ENCODE measurements around the gene RANBP17.

The RANBP17 gene

DNA sequence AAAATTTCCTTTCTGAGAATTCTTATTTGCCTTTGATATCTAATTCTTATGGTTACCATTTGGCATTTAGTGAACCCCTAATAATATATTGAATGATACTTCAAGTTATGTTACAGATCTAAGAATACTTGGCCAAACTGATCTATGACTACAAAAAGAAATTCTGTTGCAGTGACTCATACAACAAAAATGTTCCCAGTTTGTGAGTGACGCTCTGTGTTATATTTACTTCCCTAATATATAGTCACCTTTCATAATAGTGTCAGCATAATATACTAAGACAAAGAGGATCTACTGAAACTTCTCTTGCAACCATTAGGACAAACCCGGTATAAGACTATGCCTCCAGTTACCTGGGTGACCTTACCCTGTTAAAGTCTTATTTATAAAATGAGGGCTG, 230.4 kb downstream of the RANBP17 start:
- DNase-seq (ENCODE audit: low read depth in 2 of 2): peak; percentile 2 to 3

DNA sequence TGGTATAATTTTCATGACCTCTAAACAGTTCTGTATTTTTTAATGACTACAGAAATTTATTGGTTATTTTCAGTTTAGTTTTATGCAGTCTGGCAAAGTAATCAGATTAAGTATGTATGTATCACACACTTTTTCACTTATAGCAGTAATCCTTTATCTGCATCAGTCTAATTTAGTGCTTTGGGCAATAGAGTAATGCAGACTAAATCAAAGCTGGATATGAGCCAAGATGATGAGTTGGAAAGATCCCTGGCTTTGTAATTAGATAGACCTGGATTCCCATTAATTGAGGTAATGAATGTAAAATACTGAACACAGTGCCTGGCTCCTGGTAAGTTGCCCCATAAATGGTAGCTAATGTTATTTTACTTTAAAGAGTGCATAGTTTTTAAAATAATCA, 231.8 kb downstream of the RANBP17 start:
- no peak for DNase-seq (ENCODE audit: low read depth in 2 of 2)

DNA sequence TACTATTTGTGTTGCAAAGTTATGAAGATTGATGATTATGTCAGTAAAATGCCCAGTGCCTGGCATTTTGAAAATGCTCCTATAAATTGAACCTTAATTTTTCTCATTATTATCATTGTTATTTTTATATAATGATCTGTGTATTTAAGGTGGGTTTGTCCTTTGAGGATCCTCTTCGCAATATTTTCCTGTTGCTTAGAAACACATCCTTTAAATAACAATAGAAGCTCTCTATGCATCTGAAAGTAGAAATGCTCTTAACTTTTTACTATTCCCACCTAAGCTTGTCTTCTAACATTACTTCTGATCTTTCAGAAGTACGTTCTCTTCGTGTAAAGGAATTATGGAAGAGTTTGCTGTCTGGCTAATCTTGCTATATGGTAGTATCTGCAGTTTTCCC, 232.5 kb downstream of the RANBP17 start:
- no peak for DNase-seq (ENCODE audit: low read depth in 2 of 2)

DNA sequence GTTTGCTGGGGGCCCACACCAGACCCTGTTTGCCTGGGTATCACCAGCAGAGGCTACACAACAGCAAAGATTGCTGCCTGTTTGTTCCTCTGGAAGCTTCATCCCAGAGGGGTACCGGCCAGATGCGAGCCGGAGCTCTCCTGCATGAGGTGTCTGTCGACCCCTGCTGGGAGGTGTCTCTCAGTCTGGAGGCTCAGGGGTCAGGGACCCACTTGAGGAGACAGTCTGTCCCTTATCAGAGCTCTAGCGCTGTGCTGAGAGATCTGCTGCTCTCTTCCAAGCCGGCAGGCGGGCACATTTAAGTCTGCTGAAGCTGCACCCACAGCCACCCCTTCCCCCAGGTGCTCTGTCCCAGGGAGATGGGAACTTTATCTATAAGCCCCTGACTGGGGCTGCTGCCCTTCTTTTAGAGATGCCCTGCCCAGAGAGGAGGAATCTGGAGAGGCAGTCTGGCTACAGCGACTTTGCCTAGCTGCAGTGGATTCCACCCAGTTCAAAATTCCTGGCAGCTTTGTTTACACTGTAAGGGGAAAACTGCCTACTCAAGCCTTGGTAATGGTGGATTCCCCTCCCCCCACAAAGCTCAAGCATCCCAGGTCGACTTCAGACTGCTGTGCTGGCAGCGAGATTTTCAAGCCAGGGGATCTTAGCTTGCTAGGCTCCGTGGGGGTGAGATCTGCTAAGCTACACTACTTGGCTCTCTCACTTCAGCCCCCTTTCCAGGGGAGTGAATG, 241.2 kb downstream of the RANBP17 start:
- DNase-seq (ENCODE audit: low read depth in 2 of 2): no peak

DNA sequence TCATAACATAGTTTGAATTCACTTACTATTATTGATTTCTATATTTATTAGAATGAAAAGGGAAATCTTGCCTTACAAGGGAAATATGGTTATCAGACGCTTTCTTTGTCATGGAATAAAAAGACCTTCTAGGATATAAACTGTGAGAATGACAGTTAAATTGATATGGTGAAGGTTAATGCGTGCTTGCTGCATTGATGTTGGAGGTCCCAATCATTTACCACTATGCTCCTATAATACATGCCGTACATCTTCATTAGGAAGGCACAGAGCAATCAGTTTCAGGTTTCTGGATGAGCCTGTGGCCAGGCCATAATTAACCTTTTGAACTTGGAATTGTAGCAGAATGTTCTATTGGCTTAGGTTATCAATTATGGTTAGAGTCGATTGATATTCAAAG, 245.9 kb downstream of the RANBP17 start:
- no peak for DNase-seq (ENCODE audit: low read depth in 2 of 2)

DNA sequence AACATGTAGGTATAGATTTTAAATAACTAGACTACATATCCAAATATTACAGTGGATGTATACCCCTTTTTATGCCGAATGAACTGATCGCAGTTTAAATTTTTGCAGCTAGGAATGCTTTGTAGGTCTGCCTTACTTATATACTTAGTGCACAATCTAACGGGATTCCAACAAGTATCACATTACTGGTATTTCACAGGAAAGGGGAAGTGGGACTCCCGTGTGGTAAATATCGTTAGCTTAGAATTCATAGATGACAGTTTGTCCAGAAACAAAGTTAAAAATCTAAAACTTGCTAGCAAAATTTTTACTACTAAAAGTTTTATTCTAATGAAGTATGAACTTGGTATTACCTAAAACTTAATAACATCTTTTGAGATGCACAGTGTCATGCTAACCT, 253.7 kb downstream of the RANBP17 start:
- no peak for DNase-seq (ENCODE audit: low read depth in 2 of 2)

DNA sequence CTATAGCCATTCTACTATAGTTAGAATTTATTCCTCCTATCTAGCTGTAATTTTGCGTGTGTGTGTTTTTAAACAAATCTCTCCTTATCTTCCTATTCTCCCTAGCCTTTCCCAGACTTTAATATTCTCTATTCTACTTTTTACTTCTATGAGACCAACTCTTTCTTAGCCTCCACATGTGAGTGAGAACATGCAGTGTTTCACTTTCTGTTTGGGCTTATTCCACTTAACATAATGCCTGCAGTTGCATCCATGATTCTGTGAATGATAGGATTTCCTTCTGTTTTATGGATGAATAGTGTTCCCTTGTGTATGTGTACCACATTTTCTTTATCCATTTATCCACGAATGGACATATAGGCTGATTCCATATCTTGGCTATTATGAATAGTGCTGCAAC, 254.9 kb downstream of the RANBP17 start:
- DNase-seq (ENCODE audit: low read depth in 2 of 2): no peak

DNA sequence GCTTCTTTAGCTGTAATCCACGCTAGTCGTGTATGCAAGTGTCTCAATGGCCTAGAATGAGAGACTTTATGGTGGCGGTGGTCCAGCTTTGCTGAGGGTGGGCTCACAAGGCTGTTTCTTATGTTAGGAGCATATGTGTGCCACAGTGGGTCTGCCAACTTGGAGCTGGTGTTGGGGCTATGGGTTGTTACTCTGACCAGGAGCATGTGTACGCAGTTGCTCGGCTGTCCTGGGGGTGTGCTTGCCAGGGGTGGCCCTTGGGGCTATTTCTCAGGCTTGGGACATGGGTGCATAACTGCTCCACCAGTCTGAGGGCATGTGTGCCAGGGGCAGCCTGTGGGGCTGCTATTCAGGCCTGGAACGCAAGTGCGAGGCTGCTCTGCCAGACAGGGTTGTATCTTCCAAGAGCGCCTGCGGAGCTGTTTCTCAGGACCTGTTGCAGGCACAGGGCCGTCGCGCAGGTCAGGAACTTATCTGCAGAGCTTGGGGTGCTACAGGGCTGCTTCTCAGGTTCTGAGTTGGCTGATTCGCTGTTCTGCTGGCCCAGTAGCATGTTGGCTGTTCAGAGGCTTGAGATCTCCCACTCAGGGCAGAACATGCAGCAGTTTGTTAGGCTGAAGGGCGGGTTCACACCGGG, 259.3 kb downstream of the RANBP17 start:
- no peak for DNase-seq (ENCODE audit: low read depth in 2 of 2)

DNA sequence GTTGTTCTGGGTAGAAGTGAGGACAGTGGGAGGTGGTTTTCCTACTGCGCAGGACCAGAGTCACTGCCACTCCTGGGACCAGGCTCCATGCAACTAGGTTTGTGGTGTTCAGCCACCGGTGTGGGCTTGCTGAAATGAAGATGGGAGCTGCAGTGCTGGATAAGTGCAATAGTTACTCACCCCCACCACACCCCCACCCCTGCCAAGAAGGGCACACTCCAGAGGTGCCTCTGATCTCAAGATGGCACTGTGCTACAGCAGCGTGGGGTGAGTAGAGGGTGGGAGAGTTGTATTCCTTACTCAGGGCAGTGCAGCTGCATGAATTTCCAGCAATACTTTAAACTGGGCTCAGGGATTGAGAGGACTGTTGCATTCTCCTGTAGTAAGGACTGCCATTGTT, 259.8 kb downstream of the RANBP17 start:
- DNase-seq (ENCODE audit: low read depth in 2 of 2): no peak

DNA sequence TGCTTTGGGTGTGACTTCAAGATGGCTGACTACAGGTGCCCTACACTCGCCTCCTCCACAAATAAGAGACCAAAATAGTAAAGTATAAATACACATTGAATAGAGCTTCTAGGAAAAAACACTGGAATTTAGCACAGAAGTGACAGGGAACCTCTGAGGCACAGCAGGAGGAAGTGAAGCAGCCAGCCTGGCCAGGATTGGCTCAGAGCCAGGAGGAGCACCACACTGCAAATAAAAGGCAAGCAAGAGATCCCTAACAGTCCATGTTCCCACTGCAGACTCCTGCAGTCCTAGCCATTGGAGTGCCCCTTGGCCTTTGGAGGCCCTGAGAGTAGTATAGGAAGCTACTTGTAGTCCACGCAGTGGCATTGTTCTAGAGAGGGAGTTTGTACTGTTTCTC, 260.6 kb downstream of the RANBP17 start:
- DNase-seq (ENCODE audit: low read depth in 2 of 2): no peak

DNA sequence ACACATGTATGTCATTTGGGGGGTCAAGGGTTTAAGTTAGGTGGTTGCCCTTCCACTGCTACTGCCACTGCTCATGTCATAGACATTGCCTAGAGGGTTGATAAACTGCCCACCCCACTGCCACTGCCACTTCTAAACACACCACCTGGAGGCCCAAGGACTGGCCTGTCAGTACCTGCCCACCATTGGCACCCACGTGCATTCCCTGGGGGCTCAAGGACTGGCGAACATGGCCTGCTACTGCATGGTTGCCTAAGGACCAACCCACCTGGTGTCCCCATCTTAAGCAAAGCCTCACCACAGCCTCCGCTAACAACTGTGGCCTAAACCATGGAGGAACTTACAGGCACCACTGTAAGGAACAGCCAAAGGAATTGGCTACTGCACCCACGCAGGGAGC, 261.6 kb downstream of the RANBP17 start:
- DNase-seq (ENCODE audit: low read depth in 2 of 2): no peak

DNA sequence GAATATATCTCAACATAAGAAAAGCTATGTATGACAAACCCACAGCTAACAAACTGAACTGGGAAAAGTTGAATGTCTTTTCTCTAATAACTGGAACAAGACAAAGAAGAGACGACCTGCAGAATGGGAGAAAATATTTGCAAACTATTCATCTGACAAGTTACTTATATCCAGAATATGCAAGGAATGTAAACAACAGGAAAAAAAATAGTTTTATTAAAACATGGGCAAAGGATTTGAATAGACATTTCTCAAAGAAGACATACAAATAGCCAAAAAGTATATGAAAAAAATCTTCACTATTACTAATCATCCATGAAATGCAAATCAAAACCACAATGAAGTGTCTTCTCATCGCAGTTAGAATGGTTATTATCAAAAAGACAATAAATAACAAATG, 265.5 kb downstream of the RANBP17 start:
- DNase-seq (ENCODE audit: low read depth in 2 of 2): peak in 1 of 2 experiments; percentile 6

DNA sequence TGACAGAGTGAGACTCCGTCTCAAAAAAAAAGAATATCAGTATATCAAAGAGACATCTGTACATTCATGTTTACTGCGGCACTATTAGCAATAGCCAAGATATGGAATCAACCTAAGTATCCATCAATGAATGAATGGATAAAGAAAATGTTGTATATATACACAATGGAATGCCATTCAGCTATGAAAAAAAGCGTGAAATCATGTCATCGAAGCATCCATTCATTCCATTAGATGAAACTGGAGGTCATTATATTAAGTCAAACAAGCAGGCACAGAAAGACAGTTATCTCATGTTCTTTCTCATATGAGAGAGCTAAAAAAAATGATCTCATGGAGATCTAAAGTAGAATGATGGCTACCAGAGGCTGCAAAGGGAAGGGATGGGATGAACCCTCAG, 266.3 kb downstream of the RANBP17 start:
- DNase-seq (ENCODE audit: low read depth in 2 of 2): no peak

DNA sequence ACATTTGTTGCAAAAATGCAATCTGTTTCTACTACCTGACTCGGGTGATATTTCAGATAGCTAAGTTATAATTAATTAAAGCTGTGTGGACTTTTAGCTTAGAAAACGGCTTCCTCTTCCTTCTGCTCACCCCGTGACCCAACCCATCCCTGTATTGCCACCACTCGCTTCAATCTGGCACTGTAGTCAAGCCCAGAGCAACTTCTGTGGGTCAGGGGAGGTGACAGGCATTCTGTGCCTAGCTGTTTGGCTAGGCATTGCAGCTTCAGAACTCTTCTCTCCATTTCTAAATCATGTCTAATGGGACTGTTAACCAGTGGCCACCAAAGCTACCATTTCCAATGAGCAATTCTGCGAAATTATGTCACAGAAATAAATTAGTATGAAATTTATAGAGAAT, 267.5 kb downstream of the RANBP17 start:
- no peak for DNase-seq (ENCODE audit: low read depth in 2 of 2)

DNA sequence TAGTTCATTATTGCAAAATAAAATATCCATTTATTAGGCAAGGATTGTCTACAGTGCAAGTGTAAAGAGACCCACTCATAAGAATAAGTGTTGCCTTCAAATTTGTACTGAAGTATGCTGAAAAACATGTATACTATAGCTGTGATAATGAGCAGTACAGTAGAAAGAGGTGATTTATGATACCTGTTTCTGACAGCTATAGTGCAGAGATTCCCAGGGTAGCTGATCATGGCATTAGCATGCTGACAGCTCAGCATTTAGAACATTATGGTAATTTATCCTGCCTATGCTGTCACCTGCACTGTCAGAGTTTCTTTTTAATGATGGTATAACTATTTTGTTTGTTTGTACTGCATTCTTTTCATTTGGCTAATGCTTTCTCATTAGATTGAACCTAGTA, 269.7 kb downstream of the RANBP17 start:
- DNase-seq (ENCODE audit: low read depth in 2 of 2): no peak

DNA sequence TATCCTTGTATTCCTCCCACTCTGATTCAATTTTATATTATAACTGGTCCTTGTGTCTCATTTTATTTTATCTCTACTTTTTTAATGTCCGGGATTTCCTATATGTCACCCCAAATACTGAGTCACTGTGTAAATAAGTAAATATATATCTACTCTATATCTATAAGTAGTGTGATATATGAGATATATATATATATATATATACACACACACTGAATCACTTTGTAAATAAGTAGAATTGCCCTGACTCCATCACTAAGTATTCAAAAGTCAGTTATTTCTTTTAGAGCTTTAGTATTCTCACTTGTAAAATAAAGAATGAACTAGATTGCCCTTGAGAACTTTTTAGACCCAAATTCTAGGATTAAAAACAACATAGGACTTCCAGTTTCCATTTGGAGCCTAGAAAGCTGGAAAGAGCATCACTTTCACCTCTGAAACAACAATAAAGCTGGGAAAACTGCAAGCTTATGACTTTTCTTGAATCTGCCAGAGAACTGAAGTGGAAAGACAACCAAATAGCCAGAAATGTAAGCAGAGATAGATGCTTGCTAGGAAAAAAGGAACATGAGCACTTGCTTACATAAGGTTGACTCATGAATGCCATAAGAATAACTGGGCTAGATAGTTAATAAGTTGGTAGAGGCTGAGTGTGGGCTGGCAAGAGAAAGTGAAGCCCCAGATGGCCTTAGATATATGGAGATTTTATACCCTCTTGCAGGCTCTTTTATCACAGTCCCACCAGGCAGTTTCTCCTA, 276.1 kb downstream of the RANBP17 start:
- DNase-seq (ENCODE audit: low read depth in 2 of 2): no peak

DNA sequence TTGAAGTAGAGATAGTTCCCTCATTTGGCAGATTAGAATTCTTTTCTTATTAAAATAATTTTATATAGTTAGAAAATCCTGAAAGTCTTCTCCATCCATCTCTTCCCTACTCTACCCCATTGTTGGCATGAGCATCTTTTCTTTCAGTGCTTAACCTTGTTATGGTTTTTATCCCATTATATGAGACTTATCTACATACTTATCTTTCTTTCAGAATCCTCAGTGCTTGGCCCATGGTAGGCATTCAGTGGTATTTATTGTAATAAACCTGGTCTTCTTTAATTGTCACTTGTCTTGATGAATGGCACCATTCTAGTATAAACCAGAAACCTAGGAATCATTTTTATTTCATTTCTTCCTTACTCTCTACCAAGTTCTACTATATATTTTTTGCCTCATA, 277.4 kb downstream of the RANBP17 start:
- DNase-seq (ENCODE audit: low read depth in 2 of 2): no peak

DNA sequence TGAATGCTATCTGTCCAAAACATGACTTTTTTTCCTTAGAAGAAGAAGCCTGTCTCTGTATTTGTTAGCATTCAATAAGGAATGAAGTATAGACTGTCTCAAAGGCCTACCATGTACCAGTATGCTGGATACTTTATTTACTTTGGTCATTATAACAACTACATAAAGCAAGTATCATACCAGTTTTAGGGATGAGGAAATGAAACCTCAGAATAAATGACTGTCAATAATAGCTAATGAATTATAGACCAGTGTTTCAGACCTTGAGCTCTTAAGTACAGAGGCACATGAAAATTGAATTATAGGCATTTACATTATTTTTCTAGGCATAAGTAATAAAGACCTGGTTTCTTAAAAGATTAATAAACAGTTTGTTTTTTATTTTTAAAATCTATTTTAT, 280.8 kb downstream of the RANBP17 start:
- DNase-seq (ENCODE audit: low read depth in 2 of 2): no peak

DNA sequence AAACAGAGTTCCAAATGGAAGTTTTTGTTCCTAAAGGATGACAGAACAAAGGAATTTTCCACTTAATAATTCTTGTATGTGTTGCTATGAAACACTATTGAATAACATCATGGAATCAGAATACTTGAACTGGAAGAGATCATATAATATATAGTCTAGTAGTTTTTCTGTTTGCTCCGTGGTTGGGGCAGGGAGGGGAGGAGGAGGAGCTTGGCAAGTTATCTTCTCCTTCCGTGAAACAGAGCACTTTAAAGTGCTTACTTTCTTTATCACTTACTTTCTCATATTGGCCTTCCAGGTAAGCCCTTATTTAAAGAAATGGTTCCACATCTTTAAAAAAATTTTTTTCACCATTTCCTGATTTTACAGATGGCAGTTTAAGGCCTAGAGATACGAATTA, 281.4 kb downstream of the RANBP17 start:
- DNase-seq (ENCODE audit: low read depth in 2 of 2): no peak

DNA sequence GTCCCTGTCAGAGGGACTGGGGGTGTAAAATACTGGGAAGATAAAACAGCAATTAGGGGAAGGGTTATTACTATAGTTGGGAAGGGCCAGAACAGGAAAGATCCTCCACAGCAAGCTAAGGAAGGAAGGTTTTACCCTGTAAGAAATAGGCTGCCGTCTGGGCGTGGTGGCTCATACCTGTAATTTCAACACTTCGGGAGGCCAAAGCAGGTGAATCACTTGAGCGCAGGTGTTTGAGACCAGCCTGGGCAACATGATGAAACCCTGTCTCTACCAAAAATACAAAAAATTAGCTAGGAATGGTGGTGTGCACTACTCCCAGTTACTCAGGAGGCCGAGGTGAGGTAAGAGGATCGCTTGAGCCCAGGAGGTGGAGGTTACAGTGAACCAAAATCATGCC, 282.1 kb downstream of the RANBP17 start:
- no peak for DNase-seq (ENCODE audit: low read depth in 2 of 2)

DNA sequence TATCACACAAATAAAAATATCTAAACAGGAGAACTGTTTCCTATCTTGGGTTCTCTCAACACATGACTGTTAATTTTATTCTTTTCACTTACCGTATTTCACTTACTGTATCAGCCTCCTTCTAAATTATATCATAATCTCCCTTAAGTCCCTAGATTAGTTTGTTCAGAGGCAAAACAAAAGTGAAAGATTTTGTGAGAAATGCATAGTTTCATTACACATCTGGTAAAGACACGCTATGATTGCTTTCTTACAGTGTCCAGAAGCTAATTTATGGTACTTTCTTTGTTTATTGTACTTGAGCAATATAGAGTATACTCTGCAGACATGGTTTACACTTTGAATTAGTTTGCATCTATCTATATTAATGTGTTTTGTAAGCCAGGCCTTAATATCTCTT, 287.5 kb downstream of the RANBP17 start:
- no peak for DNase-seq (ENCODE audit: low read depth in 2 of 2)

DNA sequence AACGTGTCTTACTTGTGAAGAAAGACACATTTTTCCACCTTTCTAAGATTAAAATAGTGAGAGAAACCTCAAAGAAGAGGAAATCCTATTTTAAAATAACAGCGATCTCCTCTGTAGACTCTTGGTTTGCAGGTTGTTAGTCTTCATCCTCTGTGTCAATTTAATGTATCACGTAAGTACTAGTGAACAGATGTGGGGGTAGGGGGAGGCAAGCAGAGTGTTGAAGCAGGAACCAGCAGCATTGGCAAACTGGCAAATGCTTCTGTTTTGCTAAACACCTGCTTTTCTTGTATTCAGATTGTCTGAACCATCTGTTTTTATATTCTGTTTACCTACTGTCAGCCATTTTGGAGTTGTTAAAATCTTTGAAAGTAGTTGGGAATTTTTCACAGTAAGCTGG, 288.0 kb downstream of the RANBP17 start:
- DNase-seq (ENCODE audit: low read depth in 2 of 2): no peak

DNA sequence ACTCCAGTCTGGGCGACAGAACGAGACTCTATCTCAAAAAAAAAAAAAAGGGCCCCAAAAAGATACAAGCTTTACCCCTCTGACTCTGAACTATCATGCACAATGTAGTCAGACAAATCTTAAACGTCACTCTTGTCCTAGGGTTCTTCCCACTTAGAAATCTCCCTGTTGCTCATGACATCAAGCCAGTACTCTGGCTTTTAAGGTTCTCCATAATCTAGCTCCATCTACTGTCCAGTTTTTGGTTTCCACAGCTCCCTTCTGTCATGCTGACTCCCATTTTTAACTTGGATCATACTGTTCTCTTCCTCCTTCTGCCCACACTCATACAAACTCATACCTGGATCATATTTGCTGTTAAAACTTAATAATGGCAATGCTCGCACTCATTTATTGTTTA, 290.6 kb downstream of the RANBP17 start:
- no peak for DNase-seq (ENCODE audit: low read depth in 2 of 2)

All from fibroblast of skin of left biceps (primary cell).